H1 (cell line): ENCODE measurements around the gene TACC2. TPM values are rescaled to one million over a fixed set of nuclear protein-coding genes. Genes with fewer than 3 reads are reported as not detected.

Source experiments
- CBX8 ChIP-seq: fragments of 300-800, 300-1000 bp; sonication (generic); IDR thresholded peaks from 2 replicates; pipeline ENCODE4 v1.7.1; 2016; ENCODE audit warnings: low read depth, low read length, borderline replicate concordance
- CHD7 ChIP-seq: fragments of 300-600 bp; sonication (generic); IDR thresholded peaks from 2 replicates; pipeline ENCODE4 v1.7.1; 2012; ENCODE audit warnings: low read length, moderate library complexity, mild to moderate bottlenecking, inconsistent platforms; ENCODE audit not compliant: insufficient replicate concordance
- CTBP2 ChIP-seq: IDR thresholded peaks from 2 replicates; pipeline ENCODE4 v1.7.0; 2011; ENCODE audit warnings: borderline replicate concordance, mild to moderate bottlenecking, moderate library complexity, mixed read lengths, low read length; ENCODE audit not compliant: insufficient read depth, insufficient read length
- EGR1 ChIP-seq: IDR thresholded peaks from 2 replicates; pipeline ENCODE4 v1.6.1; 2011; ENCODE audit warnings: low read depth, low read length, borderline replicate concordance
- HDAC2 ChIP-seq, 2 experiments: fragments of 300-600 bp in 1 of 2; sonication (generic) in 1 of 2; IDR thresholded peaks; 2 replicates each; pipeline ENCODE4 v1.6.1; 2011 to 2012; ENCODE audit warnings: low read depth in 2 of 2, low read length in 2 of 2, mild to moderate bottlenecking in 2 of 2, moderate library complexity in 2 of 2, borderline replicate concordance in 1 of 2, inconsistent platforms in 1 of 2
- KDM1A ChIP-seq: fragments of 200-600, 300-600 bp; sonication (generic); IDR thresholded peaks from 2 replicates; pipeline ENCODE4 v1.7.1; 2016; ENCODE audit warnings: mild to moderate bottlenecking, low read length, borderline replicate concordance
- RAD21 ChIP-seq, 2 experiments: IDR thresholded peaks in 1 of 2; conservative IDR thresholded peaks in 1 of 2; 2 replicates each; pipeline ENCODE4 v1.6.1; 2011; ENCODE audit warnings: low read depth in 2 of 2, low read length in 2 of 2, improper control_type of control experiment in 1 of 2, inconsistent platforms in 1 of 2, mild to moderate bottlenecking in 1 of 2, moderate library complexity in 1 of 2
- RFX5 ChIP-seq: IDR thresholded peaks from 2 replicates; pipeline ENCODE4 v1.6.1; 2011; ENCODE audit warnings: low read depth, low read length, improper control_type of control experiment, borderline replicate concordance
- SP2 ChIP-seq: IDR thresholded peaks from 2 replicates; pipeline ENCODE4 v1.6.1; 2012; ENCODE audit warnings: mild to moderate bottlenecking, low read length, inconsistent platforms
- polyA plus RNA-seq, 7 experiments: library from polyadenylated mRNA; depleted of rRNA in 3 of 7; stranded (reverse) in 5 of 7; unstranded in 2 of 7; fragments of >200 nt in 5 of 7; fragments of 200-250 nt in 2 of 7; gene quantifications; 1 replicate in 5 of 7; 2 replicates in 1 of 7; 4 replicates in 1 of 7; pipeline versions ENCODE4 v1.2.1 to v1.2.3, GENCODE V29; 2011 to 2013; ENCODE audit warnings: missing spikeins in 2 of 7, mixed read lengths in 2 of 7
- total RNA-seq: library from RNA; stranded (reverse); fragmentation: NEBNext Ultra II Directional; extraction: Animal tissue kit (Norgen Biotek cat#: 25700); gene quantifications from 2 replicates; pipeline ENCODE4 v1.2.1, GENCODE V29; 2021

TACC2 gene
- total and polyA plus RNA-seq, 2 of the 8 experiments (the other 6 are each of a cell fraction or from before 2014, with no cell fraction given) = 21.2 to 46.6 TPM

GRCh38 chr10:122073508-122073907 is 84.5 kb downstream of the TACC2 start (continued):
- no peak for TF ChIP-seq CHD7
- TF ChIP-seq CBX8 = no peak
- TF ChIP-seq RFX5 = no peak
- no peak for TF ChIP-seq SP2
- TF ChIP-seq CTBP2 = no peak
- no peak for TF ChIP-seq EGR1
- TF ChIP-seq KDM1A = no peak
- no peak for TF ChIP-seq RAD21 (IDR thresholded peaks at IDR 0.05 in 1 of 2, conservative IDR thresholded peaks at IDR 0.05 in 1 of 2; ENCODE audit: low read depth in 2 of 2, low read length in 2 of 2)
- no peak for TF ChIP-seq HDAC2 (IDR thresholded peaks at IDR 0.05; ENCODE audit: borderline replicate concordance in 1 of 2, low read depth in 2 of 2, low read length in 2 of 2)
